Common myeloid progenitor, CD34-positive (primary cell): ENCODE data around the gene PHAX.
"Not testable (repeated sequence)": the region's sequence is repeated elsewhere in the genome, so short reads cannot be mapped to it uniquely, and the experiment has no call there.

Experiments used
- CTCF ChIA-PET: fragments of 350-600 bp; sonication (Branson Sonifier 250); formaldehyde crosslinking; loops from one replicate; lab custom pipeline; 2021; ENCODE audit warnings: antibody characterized with exemption; lab: Charles Lee
- POLR2A ChIA-PET: fragments of 350-600 bp; sonication (Branson Sonifier 250); formaldehyde crosslinking; loops from one replicate; lab custom pipeline; 2021; ENCODE audit warnings: antibody characterized with exemption; lab: Charles Lee
- DNase-seq, 3 donors: peaks; one replicate each; pipeline versions ENCODE4 v3.0.0 to v3.0.0-alpha.2; 2013
- H3K27ac ChIP-seq, 2 experiments: 1 replicate in 1 of 2; 2 replicates in 1 of 2; pipeline ENCODE4 v1.7.0; 2013; ENCODE audit warnings: inconsistent platforms in 2 of 2, low read length in 2 of 2, mild to moderate bottlenecking in 2 of 2, low read depth in 1 of 2, moderate library complexity in 1 of 2; ENCODE audit not compliant: severe bottlenecking in 2 of 2, insufficient read depth in 1 of 2, poor library complexity in 1 of 2
- H3K27me3 ChIP-seq, 5 experiments: replicated peaks in 2 of 5; 1 replicate in 3 of 5; 2 replicates in 2 of 5; pipeline versions ENCODE4 v1.6.1 to v1.7.0; 2013; ENCODE audit warnings: low read length in 4 of 5, mild to moderate bottlenecking in 2 of 5, moderate library complexity in 2 of 5, inconsistent platforms in 1 of 5; ENCODE audit not compliant: insufficient read depth in 5 of 5, control insufficient read depth in 4 of 5
- H3K36me3 ChIP-seq, 4 experiments: 1 replicate in 2 of 4; 2 replicates in 2 of 4; pipeline versions ENCODE4 v1.6.1 to v1.7.0; 2013; ENCODE audit warnings: low read length in 3 of 4, control low read depth in 1 of 4, mild to moderate bottlenecking in 1 of 4; ENCODE audit not compliant: control insufficient read depth in 4 of 4, insufficient read depth in 4 of 4
- H3K4me1 ChIP-seq, 4 experiments: 1 replicate in 3 of 4; 2 replicates in 1 of 4; pipeline versions ENCODE4 v1.6.1 to v1.7.1; 2013; ENCODE audit warnings: low read length in 3 of 4, mild to moderate bottlenecking in 3 of 4, control low read depth in 1 of 4, inconsistent platforms in 1 of 4, moderate library complexity in 1 of 4; ENCODE audit not compliant: control insufficient read depth in 4 of 4, insufficient read depth in 4 of 4; ENCODE audit errors: control extremely low read depth in 1 of 4
- H3K4me3 ChIP-seq, 7 experiments: 1 replicate in 4 of 7; 2 replicates in 3 of 7; pipeline versions ENCODE4 v1.5.1 to v1.7.0; 2013; ENCODE audit warnings: mild to moderate bottlenecking in 7 of 7, low read length in 6 of 7, moderate library complexity in 6 of 7, inconsistent platforms in 2 of 7, low read depth in 2 of 7, control low read depth in 1 of 7; ENCODE audit not compliant: insufficient read depth in 4 of 7, control insufficient read depth in 1 of 7; ENCODE audit errors: extremely low read depth in 1 of 7
- H3K9me3 ChIP-seq, 5 experiments: 1 replicate in 4 of 5; 2 replicates in 1 of 5; pipeline versions ENCODE4 v1.6.1 to v1.7.1; 2013; ENCODE audit warnings: low read length in 4 of 5, mild to moderate bottlenecking in 2 of 5, inconsistent platforms in 1 of 5, low read depth in 1 of 5, moderate library complexity in 1 of 5; ENCODE audit not compliant: control insufficient read depth in 4 of 5, insufficient read depth in 2 of 5; ENCODE audit errors: control extremely low read depth in 1 of 5
- WGBS: methylation state at CpG from one replicate; pipeline ENCODE4 v1.1.5; 2013; ENCODE audit not compliant: insufficient coverage; 5-methylcytosine and 5-hydroxymethylcytosine counted together

PHAX gene

GRCh38 chr5:126641387-126641786 lies 40.6 kb downstream of the PHAX start:
- ChIA-PET POLR2A (no interaction called here), CTCF (interaction anchor here (1.4 kb wide), 1 partner anchor 14 kb away, joined by 3 read pairs; no protein-coding TSS in a partner anchor)
- H3K27me3 ChIP-seq, result no peaks in the 10 kb centered on the region
- no peak for DNase-seq
- no peaks in the 10 kb centered on the region for H3K36me3 ChIP-seq
- H3K4me3 ChIP-seq, result no peak overlapping the region
- no peak overlapping the region for H3K27ac ChIP-seq
- H3K9me3 ChIP-seq, result peaks cover 0 to 12% (median 7%) of the 10 kb centered on the region in 5 experiments
- H3K4me1 ChIP-seq, result no peaks in the 10 kb centered on the region
- WGBS, result 97% methylated on average over 4 of the region's 5 CpGs

GRCh38 chr5:126645132-126645531 lies 44.4 kb downstream of the PHAX start:
- H3K27ac ChIP-seq, result no peak overlapping the region
- H3K4me3 ChIP-seq, result no peak overlapping the region
- no CpG with 5 or more reads among the region's 1 CpG for WGBS
- peaks cover 0 to 12% (median 7%) of the 10 kb centered on the region in 5 experiments for H3K9me3 ChIP-seq
- H3K27me3 ChIP-seq, result no peaks in the 10 kb centered on the region
- peak in 1 of 3 donors; percentile 7 for DNase-seq
- ChIA-PET POLR2A (no interaction called here), CTCF (interaction anchor here (0.6 kb wide), 1 partner anchor 149 kb away, joined by 3 read pairs; no protein-coding TSS in a partner anchor)
- H3K36me3 ChIP-seq, result no peaks in the 10 kb centered on the region
- H3K4me1 ChIP-seq, result no peaks in the 10 kb centered on the region

GRCh38 chr5:126647071-126647470 lies 46.3 kb downstream of the PHAX start:
- DNase-seq, result no peak
- no peaks in the 10 kb centered on the region for H3K4me1 ChIP-seq
- no peak overlapping the region for H3K27ac ChIP-seq
- ChIA-PET CTCF (interaction anchor here (1.1 kb wide), 1 partner anchor 20 kb away, joined by 5 read pairs; no protein-coding TSS in a partner anchor), POLR2A (no interaction called here)
- H3K9me3 ChIP-seq, result peaks cover 0 to 12% (median 7%) of the 10 kb centered on the region in 5 experiments
- no peak overlapping the region for H3K4me3 ChIP-seq
- no peaks in the 10 kb centered on the region for H3K27me3 ChIP-seq
- H3K36me3 ChIP-seq, result no peaks in the 10 kb centered on the region

GRCh38 chr5:126648471-126648870 lies 47.7 kb downstream of the PHAX start:
- ChIA-PET CTCF (no interaction called here), POLR2A (no interaction called here)
- 100% methylated on average over 3 of the region's 4 CpGs for WGBS

GRCh38 chr5:126649057-126649456 lies 48.3 kb downstream of the PHAX start:
- CTCF ChIA-PET, H3K36me3 ChIP-seq, DNase-seq, H3K4me1 ChIP-seq, H3K4me3 ChIP-seq, H3K27ac ChIP-seq, H3K27me3 ChIP-seq, POLR2A ChIA-PET: not testable (repeated sequence)
- 95% methylated on average over 2 of the region's 7 CpGs for WGBS
- H3K9me3 ChIP-seq, result peaks cover 0 to 12% (median 7%) of the 10 kb centered on the region in 5 experiments

More at GRCh38 chr5:126648471-126648870, 47.7 kb downstream of the PHAX start:
- Histone ChIP-seq H3K36me3 (no peaks in the 10 kb centered on the region), H3K4me3 (no peak overlapping the region), H3K27ac (no peak overlapping the region), H3K4me1 (no peaks in the 10 kb centered on the region), H3K27me3 (no peaks in the 10 kb centered on the region), H3K9me3 (peaks cover 0 to 12% (median 7%) of the 10 kb centered on the region in 5 experiments)
- no peak for DNase-seq

GRCh38 chr5:126649709-126650108 lies 49.0 kb downstream of the PHAX start:
- H3K27ac ChIP-seq, H3K4me1 ChIP-seq, POLR2A ChIA-PET, DNase-seq, H3K36me3 ChIP-seq, H3K27me3 ChIP-seq, H3K4me3 ChIP-seq: not testable (repeated sequence)
- H3K9me3 ChIP-seq, result peaks cover 0 to 12% (median 6%) of the 10 kb centered on the region in 5 experiments
- CTCF ChIA-PET, result interaction anchor here (0.8 kb wide), 1 partner anchor 9 kb away, joined by 3 read pairs; no protein-coding TSS in a partner anchor
- 94% methylated on average over 6 of the region's 6 CpGs for WGBS

GRCh38 chr5:126650463-126650862 lies 49.7 kb downstream of the PHAX start:
- Histone ChIP-seq H3K4me3 (no peak overlapping the region), H3K27ac (no peak overlapping the region), H3K36me3 (no peaks in the 10 kb centered on the region), H3K4me1 (no peaks in the 10 kb centered on the region), H3K27me3 (no peaks in the 10 kb centered on the region), H3K9me3 (peaks cover 0 to 5% (median 0%) of the 10 kb centered on the region in 5 experiments)
- POLR2A ChIA-PET, result no interaction called here
- CTCF ChIA-PET, result interaction anchor here (0.8 to 1.8 kb wide), 3 partner anchors 8 to 28 kb away, joined by 3 to 5 read pairs (median 3); no protein-coding TSS in a partner anchor
- WGBS, result 100% methylated on average over 1 of the region's 1 CpG
- no peak for DNase-seq
